Naive B cell (primary cell): Measurements from ENCODE around the gene TSC22D4. TPM values are rescaled to one million over a fixed set of nuclear protein-coding genes. Genes with fewer than 3 reads are reported as not detected.
A peak's percentile ranks its signal among the peaks of the same experiment; 100 is the strongest.

Experiments used
- ATAC-seq, 2 donors: fragments of 150-1000 bp; cut with Tn5 transposase; 2 replicates each; pipeline ENCODE4 v1.10.0; 2021; ENCODE audit warnings: low read depth in 2 of 2, mild to moderate bottlenecking in 2 of 2, moderate library complexity in 2 of 2
- DNase-seq: peaks from one replicate; pipeline ENCODE4 v3.0.0; 2022
- H3K27ac Mint-ChIP-seq, 6 donors: one replicate each; pipeline ENCODE4 v1.8.0; 2020 to 2022; ENCODE audit warnings: mild to moderate bottlenecking in 6 of 6, mixed read lengths in 6 of 6, moderate library complexity in 5 of 6, inconsistent platforms in 2 of 6
- H3K27me3 Mint-ChIP-seq, 3 donors: one replicate each; pipeline ENCODE4 v1.8.0; 2021 to 2022; ENCODE audit warnings: mixed read lengths in 3 of 3, mild to moderate bottlenecking in 1 of 3
- H3K36me3 Mint-ChIP-seq, 2 donors: one replicate each; pipeline ENCODE4 v1.8.0; 2020 to 2022; ENCODE audit warnings: mixed read lengths in 2 of 2, inconsistent platforms in 1 of 2, mild to moderate bottlenecking in 1 of 2
- H3K4me1 Mint-ChIP-seq, 3 donors: one replicate each; pipeline ENCODE4 v1.8.0; 2020 to 2022; ENCODE audit warnings: mixed read lengths in 3 of 3, inconsistent platforms in 1 of 3, mild to moderate bottlenecking in 1 of 3, moderate library complexity in 1 of 3
- H3K4me3 Mint-ChIP-seq, 8 donors: one replicate each; pipeline ENCODE4 v1.8.0; 2020 to 2022; ENCODE audit warnings: mild to moderate bottlenecking in 8 of 8, mixed read lengths in 8 of 8, moderate library complexity in 8 of 8, inconsistent platforms in 2 of 8
- H3K9me3 Mint-ChIP-seq, 7 donors: one replicate each; pipeline ENCODE4 v1.8.0; 2020 to 2022; ENCODE audit warnings: mixed read lengths in 7 of 7, mild to moderate bottlenecking in 5 of 7, inconsistent platforms in 2 of 7, moderate library complexity in 1 of 7
- polyA plus RNA-seq, 6 donors: library from polyadenylated mRNA; unstranded; fragments of 300-500 nt; fragmentation: Illumina TruSeq; gene quantifications; one replicate each; pipeline ENCODE4 v1.2.3, GENCODE V29; 2021; ENCODE audit warnings: low read depth in 6 of 6

TSC22D4 gene
- polyA plus RNA-seq, 6 donors from 2014 or later: 17.5 to 23.6 (median 20.7) TPM

DNA sequence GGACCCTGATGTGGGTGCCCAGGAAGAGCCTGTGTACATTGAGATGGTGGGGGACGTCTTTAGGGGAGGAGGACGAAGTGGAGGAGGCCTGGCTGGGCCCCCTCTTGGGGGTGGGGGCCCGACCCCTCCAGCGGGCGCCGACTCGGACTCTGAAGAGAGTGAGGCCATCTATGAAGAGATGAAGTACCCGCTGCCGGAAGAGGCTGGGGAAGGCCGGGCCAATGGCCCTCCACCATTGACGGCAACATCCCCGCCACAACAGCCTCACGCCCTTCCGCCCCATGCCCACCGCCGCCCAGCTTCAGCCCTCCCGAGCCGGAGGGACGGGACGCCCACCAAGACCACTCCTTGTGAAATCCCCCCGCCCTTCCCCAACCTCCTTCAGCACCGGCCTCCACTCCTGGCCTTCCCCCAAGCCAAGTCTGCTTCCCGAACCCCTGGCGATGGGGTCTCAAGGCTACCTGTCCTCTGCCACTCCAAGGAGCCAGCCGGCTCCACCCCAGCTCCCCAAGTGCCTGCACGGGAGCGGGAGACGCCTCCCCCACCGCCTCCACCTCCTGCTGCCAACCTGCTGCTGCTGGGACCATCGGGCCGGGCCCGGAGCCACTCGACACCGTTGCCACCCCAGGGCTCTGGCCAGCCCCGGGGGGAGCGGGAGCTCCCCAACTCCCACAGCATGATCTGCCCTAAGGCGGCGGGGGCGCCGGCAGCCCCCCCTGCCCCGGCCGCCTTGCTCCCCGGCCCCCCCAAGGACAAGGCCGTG, 9.5 kb upstream of the TSC22D4 start:
- no peaks in the 10 kb centered on the region for H3K9me3 Mint-ChIP-seq

DNA sequence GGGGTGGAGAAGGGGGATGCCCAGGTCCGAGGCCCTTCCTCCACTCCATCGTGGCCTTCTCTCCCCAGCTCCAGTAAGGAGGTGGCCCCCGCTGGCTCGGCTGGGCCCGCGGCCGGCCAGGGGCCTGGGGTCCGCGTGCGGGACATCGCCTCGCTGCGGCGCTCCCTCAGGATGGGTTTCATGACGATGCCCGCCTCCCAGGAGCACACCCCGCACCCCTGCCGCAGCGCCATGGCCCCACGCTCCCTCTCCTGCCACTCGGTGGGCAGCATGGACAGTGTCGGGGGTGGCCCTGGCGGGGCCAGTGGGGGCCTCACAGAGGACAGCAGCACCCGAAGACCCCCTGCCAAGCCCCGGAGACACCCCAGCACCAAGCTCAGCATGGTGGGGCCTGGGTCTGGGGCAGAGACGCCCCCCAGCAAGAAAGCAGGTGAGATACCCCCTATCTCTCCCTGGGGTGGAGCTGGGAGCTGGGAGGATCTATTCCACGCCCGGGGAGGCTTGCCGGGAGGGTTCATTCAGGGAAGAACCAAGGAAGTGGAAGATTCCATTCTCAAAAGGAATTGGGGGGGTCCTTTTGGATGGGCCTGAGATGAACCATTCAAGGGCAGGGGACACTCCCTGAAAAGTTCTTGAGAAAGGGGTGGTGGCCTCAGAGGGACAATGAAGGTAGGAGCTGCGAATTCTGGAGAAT, 7.9 kb upstream of the TSC22D4 start:
- Mint-ChIP-seq H3K36me3 (no peaks in the 10 kb centered on the region), H3K4me3 (no peak overlapping the region), H3K4me1 (peaks cover 10 to 16% (median 11%) of the 10 kb centered on the region in 3 donors), H3K27ac (no peak overlapping the region), H3K9me3 (no peaks in the 10 kb centered on the region), H3K27me3 (peaks cover 4 to 38% (median 28%) of the 10 kb centered on the region in 3 donors)
- DNase-seq (no peak), ATAC-seq (no peak)

More for the DNA sequence above, 9.5 kb upstream of the TSC22D4 start:
- Mint-ChIP-seq H3K4me3 (no peak overlapping the region), H3K36me3 (no peaks in the 10 kb centered on the region), H3K4me1 (peaks cover 16 to 21% (median 16%) of the 10 kb centered on the region in 3 donors), H3K27me3 (peaks cover 9 to 54% (median 40%) of the 10 kb centered on the region in 3 donors), H3K27ac (no peak overlapping the region)
- ATAC-seq (no peak), DNase-seq (no peak)

DNA sequence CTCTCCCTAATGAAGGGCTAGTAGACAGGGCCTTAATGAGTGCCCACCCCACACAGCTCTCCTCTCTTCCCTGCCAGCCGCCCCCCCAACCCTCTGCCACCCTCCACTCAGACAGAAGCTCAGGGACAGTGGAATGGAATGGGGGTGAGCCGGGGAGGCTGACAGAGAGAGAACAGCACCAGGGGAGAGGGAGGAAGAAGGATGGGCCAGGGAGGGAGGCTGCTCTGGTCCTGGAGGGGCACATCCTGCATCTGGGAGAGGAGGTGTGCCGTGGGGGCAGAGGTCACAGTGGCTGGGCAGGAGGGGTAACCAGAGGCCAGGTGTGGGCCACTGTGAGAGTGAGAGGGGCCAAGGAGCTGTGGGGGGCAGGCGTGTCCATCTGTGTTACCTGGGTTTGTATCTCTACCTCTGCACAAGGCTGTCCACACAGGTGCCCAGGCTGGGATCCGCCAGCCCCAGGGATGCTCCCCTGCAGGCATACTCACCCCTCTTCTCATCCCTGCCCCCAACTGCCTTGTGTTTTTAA, 7.2 kb upstream of the TSC22D4 start:
- Mint-ChIP-seq H3K9me3 (no peaks in the 10 kb centered on the region), H3K27me3 (peaks cover 1 to 32% (median 28%) of the 10 kb centered on the region in 3 donors), H3K36me3 (no peaks in the 10 kb centered on the region), H3K4me1 (peaks cover 10 to 16% (median 14%) of the 10 kb centered on the region in 3 donors), H3K4me3 (peak overlapping the region in 1 of 8 donors; percentile 64), H3K27ac (peak overlapping the region in 1 of 6 donors; percentile 41)
- ATAC-seq: no peak
- no peak for DNase-seq

DNA sequence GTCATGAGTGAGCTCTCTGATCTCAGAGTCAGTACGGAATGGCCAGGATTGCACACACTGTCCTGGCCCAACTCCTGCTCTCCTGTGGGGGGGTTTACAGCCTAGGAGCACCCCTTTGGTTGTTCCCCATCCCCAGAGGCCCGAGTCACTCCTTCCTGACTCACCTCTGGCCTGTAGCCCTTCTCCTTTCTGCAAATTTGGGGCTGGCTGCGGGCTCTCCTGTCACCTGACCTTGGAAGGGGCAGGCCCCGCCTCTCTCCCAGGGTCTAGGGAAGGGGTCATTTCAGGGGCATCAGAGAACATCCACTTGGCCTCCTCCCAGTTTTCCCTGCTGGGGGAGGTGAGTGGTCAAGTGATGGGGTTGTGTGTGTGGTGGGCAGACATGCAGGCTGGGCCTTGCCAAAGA, 6.5 kb upstream of the TSC22D4 start:
- Mint-ChIP-seq H3K27me3 (peaks cover 0 to 25% (median 25%) of the 10 kb centered on the region in 3 donors), H3K4me1 (peaks cover 10 to 16% (median 14%) of the 10 kb centered on the region in 3 donors), H3K9me3 (no peaks in the 10 kb centered on the region), H3K27ac (no peak overlapping the region), H3K4me3 (peak overlapping the region in 1 of 8 donors; percentile 33), H3K36me3 (no peaks in the 10 kb centered on the region)
- no peak for DNase-seq
- ATAC-seq: no peak

DNA sequence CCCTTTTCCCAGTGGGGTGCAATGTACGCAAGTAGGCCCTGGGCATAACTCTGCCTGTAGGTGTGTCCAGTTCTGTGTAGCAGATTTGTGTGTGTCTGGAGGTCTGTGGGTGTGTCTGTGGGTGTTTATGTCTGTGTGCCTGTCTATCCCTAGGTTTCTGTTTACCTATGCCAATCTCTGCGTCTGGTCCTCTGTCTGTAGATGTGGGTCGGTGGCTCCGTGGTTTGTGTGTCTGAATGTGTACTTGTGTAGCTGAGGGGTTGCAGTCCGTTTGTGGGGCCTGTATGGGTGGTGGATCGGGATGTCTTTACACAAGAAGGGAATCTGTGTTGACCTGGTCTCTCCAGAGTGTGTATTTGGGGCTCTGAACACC, 5.6 kb upstream of the TSC22D4 start:
- Mint-ChIP-seq H3K9me3 (no peaks in the 10 kb centered on the region), H3K27me3 (peaks cover 0 to 18% (median 17%) of the 10 kb centered on the region in 3 donors), H3K4me1 (peaks cover 11 to 16% (median 16%) of the 10 kb centered on the region in 3 donors), H3K36me3 (no peaks in the 10 kb centered on the region), H3K4me3 (peak overlapping the region; percentile 2 to 78 (median 59)), H3K27ac (peak overlapping the region in 1 of 6 donors; percentile 74)
- DNase-seq: no peak
- no peak for ATAC-seq

DNA sequence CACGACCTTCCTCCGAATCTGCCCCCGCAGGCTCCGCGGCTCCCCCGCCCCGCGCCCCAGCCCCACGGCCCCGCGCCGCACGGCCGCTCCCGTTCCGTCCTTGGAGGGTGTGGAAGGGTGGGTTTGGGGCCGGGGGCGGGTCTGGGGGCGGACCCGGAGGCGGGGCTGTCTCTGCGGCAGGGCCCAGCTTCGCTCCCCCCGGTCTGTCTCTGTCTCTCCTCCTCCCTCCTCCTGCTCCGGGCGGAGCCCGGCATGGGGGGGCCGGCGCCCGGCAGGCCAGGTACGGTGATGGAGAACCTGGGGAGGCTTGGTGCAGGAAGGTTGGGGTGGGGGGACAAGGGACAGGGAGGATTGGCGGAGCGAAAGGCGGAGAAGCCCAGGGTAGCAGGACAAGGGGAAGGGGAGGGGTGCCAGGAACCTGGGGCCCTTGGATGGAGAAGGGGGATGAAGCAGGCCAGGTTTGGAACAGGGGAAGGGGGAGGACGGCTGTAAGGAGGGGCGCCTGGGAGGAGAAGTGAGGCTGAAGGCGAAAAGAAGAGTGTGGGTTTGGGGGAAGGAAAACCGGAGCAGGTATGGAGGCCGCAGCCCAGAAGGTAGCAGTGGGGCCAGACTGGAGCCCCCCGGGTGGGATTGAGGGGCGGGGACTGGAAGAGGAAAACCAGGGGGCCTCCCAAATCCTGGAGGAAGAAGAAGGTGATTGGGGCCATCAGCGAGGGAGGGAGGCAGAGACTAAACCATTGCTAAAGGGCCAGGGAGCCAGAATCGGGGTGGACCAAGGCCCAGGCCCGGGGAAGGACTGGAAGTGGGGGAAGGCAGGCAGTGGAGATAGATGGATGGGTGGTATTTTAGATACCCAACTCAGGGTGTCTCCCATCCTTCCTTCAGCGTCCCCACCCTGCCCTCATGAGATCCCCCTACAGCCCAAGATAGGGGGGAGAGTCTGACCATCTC, 5.0 kb upstream of the TSC22D4 start, which contains the start of gene NYAP1:
TSS of gene NYAP1 (plus strand) at position 206 of the 951 bp plus-strand sequence. CDS start 1,385 bp downstream, outside the sequence.
- Mint-ChIP-seq H3K36me3 (no peaks in the 10 kb centered on the region), H3K4me3 (peak within 1 kb of the TSS; percentile 82 to 99 (median 86)), H3K9me3 (no peaks in the 10 kb centered on the region), H3K27ac (peak within 1 kb of the TSS in 3 of 6 donors; percentile 56 to 74 (median 69)), H3K4me1 (peaks cover 12 to 20% (median 14%) of the 10 kb centered on the region in 3 donors), H3K27me3 (peaks cover 0 to 11% (median 10%) of the 10 kb centered on the region in 3 donors)
- ATAC-seq (peak; percentile 26 to 31), DNase-seq (peak; percentile 37)

DNA sequence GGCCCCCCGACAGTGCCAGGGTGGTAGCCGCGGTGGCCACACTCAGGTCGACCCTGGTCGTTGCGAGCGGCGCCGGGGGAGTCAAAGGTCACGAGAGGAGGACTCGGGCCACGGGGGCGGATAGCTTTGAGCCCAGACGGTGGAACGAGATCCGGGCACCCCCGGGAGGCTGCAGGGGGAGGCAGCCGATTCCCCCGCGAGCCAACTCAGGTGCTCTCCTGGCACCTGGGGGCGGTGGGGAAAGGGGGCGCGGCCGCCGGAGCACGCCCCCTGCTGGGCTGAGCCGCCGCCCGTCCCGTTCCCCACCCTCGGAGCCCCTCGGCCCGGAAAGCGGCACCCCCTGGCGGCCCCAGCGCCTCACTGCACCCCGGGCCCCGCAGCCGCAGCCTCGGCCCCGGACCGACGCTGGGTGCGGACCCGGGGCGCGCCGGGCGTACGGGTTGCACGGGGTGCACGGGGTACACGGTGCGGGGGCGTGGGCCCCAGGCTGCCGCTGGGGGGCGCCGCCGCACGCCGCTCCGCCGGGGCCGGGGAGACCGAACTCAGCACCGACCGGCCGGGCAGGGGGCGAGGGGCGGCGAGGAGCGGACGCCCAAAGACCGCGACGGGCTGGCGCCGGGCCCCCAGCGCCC, 4.2 kb upstream of the TSC22D4 start:
- peaks cover 0 to 10% (median 10%) of the 10 kb centered on the region in 3 donors for H3K27me3 Mint-ChIP-seq
- DNase-seq: peak; percentile 84
- H3K4me3 Mint-ChIP-seq: peak overlapping the region; percentile 82 to 99 (median 84)
- H3K27ac Mint-ChIP-seq: peak overlapping the region in 2 of 6 donors; percentile 21 to 56
- peaks cover 13 to 21% (median 17%) of the 10 kb centered on the region in 3 donors for H3K4me1 Mint-ChIP-seq
- H3K9me3 Mint-ChIP-seq: no peaks in the 10 kb centered on the region
- ATAC-seq: peak; percentile 67 to 68
- H3K36me3 Mint-ChIP-seq: no peaks in the 10 kb centered on the region

DNA sequence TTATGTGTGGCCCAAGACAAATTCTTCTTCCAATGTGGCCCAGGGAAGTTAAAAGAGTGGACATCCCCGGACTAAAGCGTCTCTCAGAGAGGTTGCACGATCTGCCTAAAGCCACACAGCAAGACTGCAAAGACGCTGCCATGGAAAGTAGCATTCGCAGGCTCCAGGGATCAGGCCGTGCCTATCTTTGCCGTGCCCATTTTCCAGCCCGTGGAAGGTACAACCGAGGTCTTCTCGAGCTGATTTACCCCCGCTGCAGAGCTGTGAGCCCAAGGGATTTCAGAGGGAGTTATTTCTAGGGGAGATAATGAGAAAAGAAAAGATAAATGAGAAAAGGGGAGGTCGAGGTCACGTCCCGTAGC, 3.7 kb upstream of the TSC22D4 start:
- no peaks in the 10 kb centered on the region for H3K36me3 Mint-ChIP-seq
- ATAC-seq: no peak
- peak overlapping the region; percentile 82 to 99 (median 84) for H3K4me3 Mint-ChIP-seq
- H3K9me3 Mint-ChIP-seq: no peaks in the 10 kb centered on the region
- peaks cover 13 to 24% (median 20%) of the 10 kb centered on the region in 3 donors for H3K4me1 Mint-ChIP-seq
- peaks cover 0 to 10% (median 10%) of the 10 kb centered on the region in 3 donors for H3K27me3 Mint-ChIP-seq
- DNase-seq: no peak
- peak overlapping the region in 3 of 6 donors; percentile 21 to 69 (median 56) for H3K27ac Mint-ChIP-seq

DNA sequence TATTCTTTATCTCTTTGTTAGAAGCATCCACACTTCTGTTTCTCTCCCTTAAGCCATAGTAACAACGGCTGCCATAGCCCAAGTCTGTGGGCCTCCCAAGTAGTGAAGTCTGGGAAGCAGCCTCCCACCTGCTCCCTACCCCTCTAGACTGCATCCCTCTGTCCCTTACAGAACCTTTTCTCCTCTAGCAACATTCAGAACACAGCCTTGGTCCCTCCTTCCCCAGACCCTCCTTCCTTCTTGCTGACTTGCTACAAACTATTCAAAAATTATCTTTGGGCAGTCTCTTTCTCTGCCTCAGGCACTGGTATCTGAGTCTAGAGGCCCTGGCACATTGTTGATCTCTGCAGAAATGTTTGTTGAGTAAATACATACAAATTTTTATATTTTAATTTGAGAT, 2.5 kb upstream of the TSC22D4 start:
- peaks cover 0 to 8% of the 10 kb centered on the region in 2 donors for H3K36me3 Mint-ChIP-seq
- DNase-seq: no peak
- peaks cover 24 to 31% (median 29%) of the 10 kb centered on the region in 3 donors for H3K4me1 Mint-ChIP-seq
- ATAC-seq: no peak
- no peaks in the 10 kb centered on the region for H3K9me3 Mint-ChIP-seq
- peak overlapping the region in 1 of 6 donors; percentile 38 for H3K27ac Mint-ChIP-seq
- H3K27me3 Mint-ChIP-seq: peaks cover 0 to 10% (median 9%) of the 10 kb centered on the region in 3 donors
- H3K4me3 Mint-ChIP-seq: peak overlapping the region in 6 of 8 donors; percentile 6 to 99 (median 42)

DNA sequence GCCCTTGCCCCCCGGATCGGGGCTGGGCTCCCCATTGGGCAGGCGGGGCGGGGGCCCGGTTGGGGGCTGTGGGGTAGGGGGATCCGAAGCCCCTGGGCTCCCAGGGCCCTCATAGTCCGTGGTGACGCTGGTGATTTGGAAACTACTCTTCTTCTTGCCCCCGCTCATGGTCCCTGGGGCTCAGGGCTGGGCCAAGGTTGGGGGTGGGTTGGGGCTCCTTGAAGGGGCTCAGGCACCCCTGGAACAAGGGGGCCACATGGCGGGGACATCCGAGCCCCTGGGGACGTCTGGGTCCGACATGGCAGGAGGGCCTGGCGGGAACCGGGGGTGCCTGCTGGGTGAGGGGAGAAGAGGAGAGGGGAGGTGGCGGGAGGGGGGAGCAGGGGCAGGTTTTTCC, 1.1 kb downstream of the TSC22D4 start:
- DNase-seq: no peak
- H3K4me3 Mint-ChIP-seq: peak overlapping the region; percentile 90 to 99 (median 96)
- ATAC-seq: no peak
- H3K27me3 Mint-ChIP-seq: no peaks in the 10 kb centered on the region
- peaks cover 0 to 8% of the 10 kb centered on the region in 2 donors for H3K36me3 Mint-ChIP-seq
- H3K4me1 Mint-ChIP-seq: peaks cover 43 to 58% (median 54%) of the 10 kb centered on the region in 3 donors
- H3K27ac Mint-ChIP-seq: peak overlapping the region; percentile 29 to 98 (median 81)
- no peaks in the 10 kb centered on the region for H3K9me3 Mint-ChIP-seq

DNA sequence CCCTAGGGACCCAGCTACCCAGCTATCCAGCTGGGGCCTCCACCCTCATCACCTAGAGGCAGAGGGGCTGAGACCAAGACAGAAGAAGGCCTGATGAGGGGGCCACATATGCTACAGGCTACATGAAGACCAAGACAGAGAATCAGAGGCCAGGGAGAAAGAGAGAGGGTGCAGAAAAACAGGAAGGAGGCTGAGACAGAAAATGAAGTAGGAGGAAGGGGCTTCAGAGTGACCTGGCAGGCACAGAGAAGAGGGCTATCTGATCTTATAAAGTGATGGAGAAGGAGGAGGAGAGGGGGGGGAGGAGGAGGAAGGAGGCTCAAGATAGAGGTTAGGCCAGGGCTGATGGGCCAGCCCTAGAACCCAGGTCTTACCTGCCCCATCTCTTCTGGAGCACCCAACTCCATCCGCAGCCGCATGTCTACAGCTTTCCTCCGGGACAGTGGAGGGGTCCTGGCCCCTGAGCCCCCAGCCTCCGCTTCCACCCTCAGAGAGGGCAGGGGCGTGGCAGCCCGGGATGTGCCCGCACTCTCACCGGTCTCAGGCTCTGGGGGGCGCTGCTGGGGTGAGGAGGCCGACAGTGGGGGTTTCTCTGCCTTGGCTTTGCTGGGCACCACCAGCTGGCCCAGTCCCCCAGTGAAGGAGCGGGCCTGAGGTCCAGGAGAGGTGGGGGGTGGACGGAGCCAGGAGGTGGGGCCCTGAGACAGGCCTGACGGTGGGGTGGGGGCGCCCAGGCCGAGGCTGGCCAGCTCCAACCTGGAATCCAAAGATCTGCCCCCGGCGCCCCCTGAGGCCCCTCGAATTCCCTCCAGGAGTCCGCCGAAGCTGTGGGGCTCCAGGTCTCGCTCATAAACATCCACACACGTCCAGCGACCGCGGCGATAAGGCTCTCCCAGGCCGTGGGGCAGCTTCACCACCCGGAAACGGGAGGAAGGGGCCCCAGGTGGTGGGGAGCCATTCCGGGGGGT, 1.8 kb downstream of the TSC22D4 start:
- H3K27me3 Mint-ChIP-seq: no peaks in the 10 kb centered on the region
- DNase-seq (no peak), ATAC-seq (no peak)
- H3K4me3 Mint-ChIP-seq: peak overlapping the region; percentile 90 to 99 (median 94)
- H3K27ac Mint-ChIP-seq: peak overlapping the region; percentile 64 to 97 (median 89)
- peaks cover 43 to 57% (median 53%) of the 10 kb centered on the region in 3 donors for H3K4me1 Mint-ChIP-seq
- peaks cover 0 to 8% of the 10 kb centered on the region in 2 donors for H3K36me3 Mint-ChIP-seq
- no peaks in the 10 kb centered on the region for H3K9me3 Mint-ChIP-seq
